Nucleus accumbens (tissue), 56 donors: ENCODE results near the gene SERPINI1.
"Not testable (repeated sequence)": the region's sequence is repeated elsewhere in the genome, so short reads cannot be mapped to it uniquely, and the experiment has no call there.

Source experiments
- DNase-seq, 56 donors: peaks; one replicate each; lab custom pipeline; 2025; lab: John Stamatoyannopoulos, UW

The SERPINI1 gene

GRCh38 chr3:167780214-167780883 lies 44.8 kb downstream of the SERPINI1 start:
- DNase-seq = no peak

GRCh38 chr3:167783781-167784180 lies 48.3 kb downstream of the SERPINI1 start:
- DNase-seq = peak in 43 of 56 donors; percentile 1 to 57 (median 20)

- no peak for DNase-seq
These were observed 50.3 kb downstream of the SERPINI1 start for GRCh38 chr3:167785790-167786189.

- no peak for DNase-seq
These were observed 51.9 kb downstream of the SERPINI1 start for GRCh38 chr3:167787440-167787839.

- DNase-seq = no peak
These were observed 62.9 kb downstream of the SERPINI1 start for GRCh38 chr3:167798443-167798842.

GRCh38 chr3:167808910-167809309 lies 73.4 kb downstream of the SERPINI1 start:
- DNase-seq = no peak

GRCh38 chr3:167810236-167810635 lies 74.7 kb downstream of the SERPINI1 start:
- no peak for DNase-seq

- DNase-seq = no peak
These were observed 75.5 kb downstream of the SERPINI1 start for GRCh38 chr3:167811031-167811430.

- DNase-seq = no peak
These were observed 77.9 kb downstream of the SERPINI1 start for GRCh38 chr3:167813169-167814123.

- DNase-seq = peak in 47 of 56 donors; percentile 17 to 79 (median 59)
These were observed 79.0 kb downstream of the SERPINI1 start for GRCh38 chr3:167814441-167814951.

GRCh38 chr3:167816953-167817352 lies 81.4 kb downstream of the SERPINI1 start:
- DNase-seq = no peak

GRCh38 chr3:167820102-167820865 lies 84.8 kb downstream of the SERPINI1 start:
- no peak for DNase-seq

- no peak for DNase-seq
These were observed 85.8 kb downstream of the SERPINI1 start for GRCh38 chr3:167821248-167821805.

GRCh38 chr3:167823738-167824137 lies 88.2 kb downstream of the SERPINI1 start:
- DNase-seq = no peak

- DNase-seq = not testable (repeated sequence)
These were observed 92.1 kb downstream of the SERPINI1 start for GRCh38 chr3:167827588-167827987.

GRCh38 chr3:167829071-167829470 lies 93.5 kb downstream of the SERPINI1 start:
- DNase-seq = no peak

- DNase-seq = no peak
These were observed 94.5 kb downstream of the SERPINI1 start for GRCh38 chr3:167830007-167830406.

- DNase-seq = no peak
These were observed 99.8 kb downstream of the SERPINI1 start for GRCh38 chr3:167835359-167835758.

GRCh38 chr3:167835953-167836352 lies 100.4 kb downstream of the SERPINI1 start:
- DNase-seq = no peak

GRCh38 chr3:167837466-167837865 lies 101.9 kb downstream of the SERPINI1 start:
- no peak for DNase-seq
